HL-60 (cell line): ENCODE measurements around the gene KCNJ9.

Experiments used
- DNase-seq, 2 experiments: peaks; one replicate each; pipeline ENCODE4 v3.0.0-alpha.2; 2010 to 2020; ENCODE audit warnings: low read depth in 1 of 2, low spot score in 1 of 2
- H3K27ac ChIP-seq: fragments of 250-450 bp; sonication (Bioruptor Pico); replicated peaks from 2 replicates; pipeline ENCODE4 v1.5.1; 2020; ENCODE audit warnings: mild to moderate bottlenecking, moderate library complexity
- H3K27me3 ChIP-seq: fragments of 250-450 bp; sonication (Bioruptor Pico); 2 replicates; pipeline ENCODE4 v1.5.1; 2021; ENCODE audit warnings: mild to moderate bottlenecking, moderate library complexity; ENCODE audit not compliant: insufficient read depth, poor library complexity, severe bottlenecking
- H3K4me3 ChIP-seq: replicated peaks from 2 replicates; pipeline ENCODE4 v1.5.1; 2011; ENCODE audit warnings: mild to moderate bottlenecking, control low read depth, low read length; ENCODE audit not compliant: insufficient read depth
- GABPA ChIP-seq: IDR thresholded peaks from 2 replicates; pipeline ENCODE4 v1.6.1; 2012; ENCODE audit warnings: low read depth
- POLR2AphosphoS5 ChIP-seq: IDR thresholded peaks from 2 replicates; pipeline ENCODE4 v1.6.1; 2012; ENCODE audit warnings: low read depth
- REST ChIP-seq: IDR thresholded peaks from 2 replicates; pipeline ENCODE4 v1.6.1; 2012; ENCODE audit warnings: low read depth; ENCODE audit not compliant: insufficient replicate concordance
- SPI1 ChIP-seq: IDR thresholded peaks from 2 replicates; pipeline ENCODE4 v1.6.1; 2012; ENCODE audit warnings: low read depth, mild to moderate bottlenecking, borderline replicate concordance
- TF ChIP-seq, protein P1 (sequence below): IDR thresholded peaks from one replicate; pipeline ENCODE4 v1.5.1; 2011; ENCODE audit warnings: low read length, control low read depth, inconsistent platforms; ENCODE audit not compliant: insufficient read depth

Gene KCNJ9

DNA sequence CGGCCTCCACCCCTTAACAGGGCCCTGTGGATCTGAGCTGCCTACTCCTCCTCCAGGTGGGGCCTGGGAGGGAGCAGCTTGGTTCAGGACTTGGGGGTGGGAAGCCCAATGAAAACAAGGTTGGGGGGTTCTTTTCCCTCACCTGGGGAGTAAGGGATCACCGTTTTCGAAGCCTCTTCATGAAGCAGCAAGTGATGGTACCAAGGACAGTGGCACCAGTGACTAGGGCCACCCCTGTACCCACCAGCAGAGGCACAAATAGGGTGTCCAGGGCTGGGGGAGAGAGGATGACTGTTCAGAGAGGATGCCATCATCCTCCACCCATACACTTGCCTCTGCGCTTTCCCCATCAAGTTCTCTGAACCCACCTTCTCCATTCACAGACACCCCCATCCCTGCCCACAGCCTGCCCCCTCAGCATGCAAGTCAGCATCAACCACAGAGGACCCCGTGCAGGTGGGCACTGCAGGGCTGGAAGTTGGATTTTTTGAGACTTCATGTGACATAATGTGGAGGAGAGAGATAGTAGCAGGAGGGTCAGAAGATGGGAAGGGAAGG lies 10.4 kb downstream of the KCNJ9 start:
- no peak overlapping the region for H3K27ac ChIP-seq
- no peaks in the 10 kb centered on the region for H3K27me3 ChIP-seq
- no peak for DNase-seq
- H3K4me3 ChIP-seq: no peak overlapping the region
- TF ChIP-seq REST (peak; percentile 75), POLR2AphosphoS5 (no peak)
- TF ChIP-seq, protein P1, sequence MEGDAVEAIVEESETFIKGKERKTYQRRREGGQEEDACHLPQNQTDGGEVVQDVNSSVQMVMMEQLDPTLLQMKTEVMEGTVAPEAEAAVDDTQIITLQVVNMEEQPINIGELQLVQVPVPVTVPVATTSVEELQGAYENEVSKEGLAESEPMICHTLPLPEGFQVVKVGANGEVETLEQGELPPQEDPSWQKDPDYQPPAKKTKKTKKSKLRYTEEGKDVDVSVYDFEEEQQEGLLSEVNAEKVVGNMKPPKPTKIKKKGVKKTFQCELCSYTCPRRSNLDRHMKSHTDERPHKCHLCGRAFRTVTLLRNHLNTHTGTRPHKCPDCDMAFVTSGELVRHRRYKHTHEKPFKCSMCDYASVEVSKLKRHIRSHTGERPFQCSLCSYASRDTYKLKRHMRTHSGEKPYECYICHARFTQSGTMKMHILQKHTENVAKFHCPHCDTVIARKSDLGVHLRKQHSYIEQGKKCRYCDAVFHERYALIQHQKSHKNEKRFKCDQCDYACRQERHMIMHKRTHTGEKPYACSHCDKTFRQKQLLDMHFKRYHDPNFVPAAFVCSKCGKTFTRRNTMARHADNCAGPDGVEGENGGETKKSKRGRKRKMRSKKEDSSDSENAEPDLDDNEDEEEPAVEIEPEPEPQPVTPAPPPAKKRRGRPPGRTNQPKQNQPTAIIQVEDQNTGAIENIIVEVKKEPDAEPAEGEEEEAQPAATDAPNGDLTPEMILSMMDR: no peak

- DNase-seq: no peak
- H3K27me3 ChIP-seq: no peaks in the 10 kb centered on the region
- no peak overlapping the region for H3K4me3 ChIP-seq
- H3K27ac ChIP-seq: no peak overlapping the region
- TF ChIP-seq, protein P1: no peak
- TF ChIP-seq SPI1 (no peak), POLR2AphosphoS5 (no peak), REST (no peak), GABPA (no peak)
Measured at GRCh38 chr1:160092366-160093068, 11.2 kb downstream of the KCNJ9 start.

DNA sequence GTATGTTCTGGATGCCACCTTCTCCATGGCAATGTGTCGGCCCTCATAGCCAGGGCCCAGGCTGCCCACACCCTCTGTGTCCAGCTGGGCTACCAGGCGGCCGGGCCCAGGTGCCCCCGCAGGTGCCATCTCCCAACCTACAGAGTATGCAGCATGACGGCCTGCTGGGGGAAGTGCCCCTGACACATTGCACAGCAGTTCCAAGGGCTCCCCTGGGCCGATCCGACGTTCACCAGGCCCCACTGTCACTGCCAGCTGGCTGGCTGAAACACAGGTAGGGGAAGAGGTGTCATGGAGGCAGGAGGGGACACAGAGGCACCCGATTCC lies 11.7 kb downstream of the KCNJ9 start:
- TF ChIP-seq, protein P1: no peak
- TF ChIP-seq SPI1: no peak
- no peaks in the 10 kb centered on the region for H3K27me3 ChIP-seq
- DNase-seq: no peak
- no peak overlapping the region for H3K27ac ChIP-seq
- H3K4me3 ChIP-seq: no peak overlapping the region

- DNase-seq: no peak
- no peak overlapping the region for H3K4me3 ChIP-seq
- H3K27me3 ChIP-seq: no peaks in the 10 kb centered on the region
- H3K27ac ChIP-seq: no peak overlapping the region
- TF ChIP-seq, protein P1: no peak
- no peak for TF ChIP-seq SPI1
- TF ChIP-seq REST: no peak
- no peak for TF ChIP-seq GABPA
- no peak for TF ChIP-seq POLR2AphosphoS5
Measured at GRCh38 chr1:160093624-160094290, 12.4 kb downstream of the KCNJ9 start.
